H1 (cell line): ENCODE data around the gene LOXL1. TPM values are rescaled to one million over a fixed set of nuclear protein-coding genes. Genes with fewer than 3 reads are reported as not detected.

ENCODE experiments used
- CTCF ChIA-PET: fragments of 300-600 bp; sonication (Branson Sonifier 250); formaldehyde crosslinking; loops from one replicate; lab custom pipeline; 2021; ENCODE audit not compliant: partially characterized antibody; lab: Charles Lee
- POLR2A ChIA-PET: fragments of 300-600 bp; sonication (Branson Sonifier 250); formaldehyde crosslinking; loops from one replicate; lab custom pipeline; 2021; ENCODE audit warnings: inconsistent platforms; ENCODE audit not compliant: partially characterized antibody; lab: Charles Lee
- DNase-seq, 2 experiments: peaks; one replicate each; pipeline versions ENCODE4 v3.0.0 to v3.0.0-alpha.2; 2010 to 2022; ENCODE audit warnings: low spot score in 2 of 2, low read depth in 1 of 2, mixed read lengths in 1 of 2
- FAIRE-seq: peaks from 2 replicates; lab custom pipeline; 2011; peaks lifted over from hg19 to GRCh38; lab: Jason Lieb, UNC
- H2AFZ ChIP-seq: 2 replicates; pipeline ENCODE4 v1.8.1; 2012; ENCODE audit warnings: low read length, inconsistent platforms
- H2AK5ac ChIP-seq: 2 replicates; pipeline ENCODE4 v1.6.1; 2013; ENCODE audit warnings: low read depth, low read length
- H2BK120ac ChIP-seq: replicated peaks from 2 replicates; pipeline ENCODE3; 2013; ENCODE audit warnings: low read depth, low read length, inconsistent platforms
- H2BK12ac ChIP-seq: 2 replicates; pipeline ENCODE4 v1.6.1; 2013; ENCODE audit warnings: low read depth, low read length
- H2BK15ac ChIP-seq: 2 replicates; pipeline ENCODE4 v1.6.1; 2013; ENCODE audit warnings: low read length
- H2BK20ac ChIP-seq: 2 replicates; pipeline ENCODE4 v1.6.1; 2013; ENCODE audit warnings: low read length
- H2BK5ac ChIP-seq: 2 replicates; pipeline ENCODE4 v1.6.1; 2013; ENCODE audit warnings: low read depth, low read length
- H3K14ac ChIP-seq: 2 replicates; pipeline ENCODE4 v1.6.1; 2013; ENCODE audit warnings: inconsistent platforms; ENCODE audit not compliant: insufficient read length
- H3K18ac ChIP-seq: 2 replicates; pipeline ENCODE4 v1.6.1; 2013; ENCODE audit warnings: low read length; ENCODE audit errors: extremely low read depth
- H3K23ac ChIP-seq: 2 replicates; pipeline ENCODE4 v1.6.1; 2013; ENCODE audit warnings: inconsistent platforms; ENCODE audit not compliant: insufficient read length
- H3K23me2 ChIP-seq: 2 replicates; pipeline ENCODE4 v1.6.1; 2013; ENCODE audit warnings: low read depth, low read length
- H3K27ac ChIP-seq: 2 replicates; pipeline ENCODE4 v1.6.1; 2011; ENCODE audit warnings: low read depth, low read length, inconsistent platforms
- H3K27me3 ChIP-seq, 4 experiments: replicated peaks in 1 of 4; 1 replicate in 1 of 4; 2 replicates in 3 of 4; pipeline versions ENCODE4 v1.6.1 to v1.8.1; 2011 to 2013; ENCODE audit warnings: low read length in 3 of 4, mild to moderate bottlenecking in 3 of 4, inconsistent platforms in 2 of 4, mixed read lengths in 2 of 4, moderate library complexity in 1 of 4; ENCODE audit not compliant: control insufficient read depth in 3 of 4, insufficient read depth in 3 of 4; ENCODE audit errors: extremely low read depth in 1 of 4
- H3K36me3 ChIP-seq, 4 experiments: 2 replicates each; pipeline versions ENCODE4 v1.6.1 to v1.8.1; 2011 to 2013; ENCODE audit warnings: mild to moderate bottlenecking in 4 of 4, low read length in 3 of 4, moderate library complexity in 2 of 4, control low read depth in 1 of 4, inconsistent platforms in 1 of 4; ENCODE audit not compliant: insufficient read depth in 4 of 4, control insufficient read depth in 2 of 4
- H3K4ac ChIP-seq: replicated peaks from 2 replicates; pipeline ENCODE3; 2013; ENCODE audit warnings: low read length, low read depth, mixed read lengths, inconsistent platforms; ENCODE audit not compliant: insufficient read length
- H3K4me1 ChIP-seq, 4 experiments: replicated peaks in 1 of 4; 1 replicate in 1 of 4; 2 replicates in 3 of 4; pipeline versions ENCODE4 v1.6.1 to v1.8.1; 2011 to 2013; ENCODE audit warnings: low read length in 3 of 4, inconsistent platforms in 2 of 4, mixed read lengths in 1 of 4; ENCODE audit not compliant: insufficient read depth in 4 of 4, control insufficient read depth in 3 of 4
- H3K4me2 ChIP-seq, 2 experiments: 2 replicates each; pipeline versions ENCODE4 v1.6.1 to v1.8.1; 2011 to 2013; ENCODE audit warnings: low read depth in 2 of 2, low read length in 2 of 2, control low read depth in 1 of 2, inconsistent platforms in 1 of 2, mild to moderate bottlenecking in 1 of 2; ENCODE audit not compliant: insufficient read depth in 1 of 2
- H3K4me3 ChIP-seq, 4 experiments: fragments of 200-600, 300-600 bp in 1 of 4; sonication (generic), shearing (Covaris generic), sonication (Bioruptor Twin) in 1 of 4; 2 replicates each; pipeline versions ENCODE4 v1.5.1 to v1.8.1; 2011 to 2016; ENCODE audit warnings: low read length in 4 of 4, low read depth in 3 of 4, control low read depth in 2 of 4, inconsistent platforms in 2 of 4, mild to moderate bottlenecking in 2 of 4, mixed read lengths in 1 of 4, moderate library complexity in 1 of 4; ENCODE audit not compliant: insufficient read depth in 2 of 4; ENCODE audit errors: extremely low read depth in 1 of 4
- H3K56ac ChIP-seq: replicated peaks from 2 replicates; pipeline ENCODE3; 2013; ENCODE audit warnings: low read depth, mild to moderate bottlenecking, mixed read lengths, low read length, inconsistent platforms; ENCODE audit not compliant: insufficient read length
- H3K79me1 ChIP-seq: 2 replicates; pipeline ENCODE4 v1.6.1; 2013; ENCODE audit warnings: low read depth, low read length, control low read depth
- H3K79me2 ChIP-seq, 2 experiments: 2 replicates each; pipeline versions ENCODE4 v1.6.1 to v1.8.1; 2012 to 2013; ENCODE audit warnings: low read length in 2 of 2, mild to moderate bottlenecking in 2 of 2, inconsistent platforms in 1 of 2; ENCODE audit not compliant: insufficient read depth in 2 of 2, control insufficient read depth in 1 of 2
- H3K9ac ChIP-seq, 4 experiments: replicated peaks in 1 of 4; 1 replicate in 1 of 4; 2 replicates in 3 of 4; pipeline versions ENCODE4 v1.6.1 to v1.8.1; 2011 to 2013; ENCODE audit warnings: low read depth in 3 of 4, low read length in 3 of 4, control low read depth in 2 of 4, mild to moderate bottlenecking in 2 of 4, moderate library complexity in 2 of 4, inconsistent platforms in 1 of 4; ENCODE audit errors: extremely low read depth in 1 of 4
- H3K9me3 ChIP-seq, 2 experiments: 2 replicates each; pipeline versions ENCODE4 v1.6.1 to v1.8.1; 2012 to 2013; ENCODE audit warnings: mild to moderate bottlenecking in 2 of 2, moderate library complexity in 2 of 2, control low read depth in 1 of 2, inconsistent platforms in 1 of 2, low read depth in 1 of 2, low read length in 1 of 2, mixed read lengths in 1 of 2; ENCODE audit not compliant: insufficient read depth in 2 of 2
- H4K20me1 ChIP-seq, 2 experiments: replicated peaks in 1 of 2; 2 replicates each; pipeline versions ENCODE3 to v1.8.1; 2011 to 2013; ENCODE audit warnings: inconsistent platforms in 2 of 2, low read length in 2 of 2, mild to moderate bottlenecking in 1 of 2; ENCODE audit not compliant: insufficient read depth in 2 of 2, control insufficient read depth in 1 of 2
- H4K5ac ChIP-seq: 2 replicates; pipeline ENCODE4 v1.6.1; 2013; ENCODE audit warnings: low read length, low read depth, mixed read lengths, inconsistent platforms; ENCODE audit not compliant: insufficient read length
- H4K8ac ChIP-seq: 2 replicates; pipeline ENCODE4 v1.8.0; 2013; ENCODE audit warnings: mild to moderate bottlenecking, moderate library complexity, low read length, inconsistent platforms; ENCODE audit not compliant: insufficient read depth; ENCODE audit errors: extremely low read depth
- H4K91ac ChIP-seq: replicated peaks from 2 replicates; pipeline ENCODE3; 2013; ENCODE audit warnings: low read length, mixed read lengths, inconsistent platforms; ENCODE audit not compliant: insufficient read length
- BCL11A ChIP-seq, 2 experiments: IDR thresholded peaks; one replicate each; pipeline ENCODE4 v1.6.1; 2011; ENCODE audit warnings: low read depth in 2 of 2, low read length in 2 of 2, mild to moderate bottlenecking in 2 of 2
- CREB1 ChIP-seq: IDR thresholded peaks from 2 replicates; pipeline ENCODE4 v1.6.1; 2012; ENCODE audit warnings: inconsistent platforms
- EGR1 ChIP-seq: IDR thresholded peaks from 2 replicates; pipeline ENCODE4 v1.6.1; 2011; ENCODE audit warnings: low read depth, low read length, borderline replicate concordance
- GABPA ChIP-seq: IDR thresholded peaks from 2 replicates; pipeline ENCODE4 v1.6.1; 2011; ENCODE audit warnings: mild to moderate bottlenecking, low read length, moderate library complexity, borderline replicate concordance; ENCODE audit not compliant: insufficient read depth
- JUND ChIP-seq: IDR thresholded peaks from 2 replicates; pipeline ENCODE4 v1.6.1; 2011; ENCODE audit warnings: mild to moderate bottlenecking, improper control_type of control experiment, low read length
- RAD21 ChIP-seq, 2 experiments: IDR thresholded peaks in 1 of 2; conservative IDR thresholded peaks in 1 of 2; 2 replicates each; pipeline ENCODE4 v1.6.1; 2011; ENCODE audit warnings: low read depth in 2 of 2, low read length in 2 of 2, improper control_type of control experiment in 1 of 2, inconsistent platforms in 1 of 2, mild to moderate bottlenecking in 1 of 2, moderate library complexity in 1 of 2
- SAP30 ChIP-seq: fragments of 300-600 bp; sonication (generic); IDR thresholded peaks from 2 replicates; pipeline ENCODE4 v1.7.1; 2012; ENCODE audit warnings: low read length, moderate library complexity, mild to moderate bottlenecking, inconsistent platforms; ENCODE audit not compliant: insufficient read depth, insufficient replicate concordance
- TCF12 ChIP-seq: IDR thresholded peaks from 2 replicates; pipeline ENCODE4 v1.6.1; 2011; ENCODE audit warnings: low read depth, mild to moderate bottlenecking, low read length
- YY1 ChIP-seq: IDR thresholded peaks from 2 replicates; pipeline ENCODE4 v1.6.1; 2011; ENCODE audit warnings: low read depth, mild to moderate bottlenecking, low read length
- WGBS, 2 experiments: shearing (Covaris generic) in 1 of 2; methylation state at CpG; one replicate each; pipeline versions ENCODE4 v1.1.6 to v1.1.7; 2013 to 2015; ENCODE audit warnings: low lambda C conversion rate in 2 of 2, mixed read lengths in 2 of 2, inconsistent platforms in 1 of 2, low coverage in 1 of 2, missing lambda C conversion rate in 1 of 2; ENCODE audit not compliant: insufficient replicate concordance in 2 of 2, insufficient coverage in 1 of 2, insufficient read length in 1 of 2; ENCODE audit errors: extremely low coverage in 1 of 2, missing lambda C conversion rate in 1 of 2; 5-methylcytosine and 5-hydroxymethylcytosine counted together
- polyA plus RNA-seq, 7 experiments: library from polyadenylated mRNA; depleted of rRNA in 3 of 7; stranded (reverse) in 5 of 7; unstranded in 2 of 7; fragments of >200 nt in 5 of 7; fragments of 200-250 nt in 2 of 7; gene quantifications; 1 replicate in 5 of 7; 2 replicates in 1 of 7; 4 replicates in 1 of 7; pipeline versions ENCODE4 v1.2.1 to v1.2.3, GENCODE V29; 2011 to 2013; ENCODE audit warnings: missing spikeins in 2 of 7, mixed read lengths in 2 of 7
- total RNA-seq: library from RNA; stranded (reverse); fragmentation: NEBNext Ultra II Directional; extraction: Animal tissue kit (Norgen Biotek cat#: 25700); gene quantifications from 2 replicates; pipeline ENCODE4 v1.2.1, GENCODE V29; 2021

The LOXL1 gene
- total and polyA plus RNA-seq, 2 of the 8 experiments (the other 6 are each of a cell fraction or from before 2014, with no cell fraction given): 8.1 to 14.4 TPM

GRCh38 chr15:73897441-73898261, 28.6 kb upstream of the LOXL1 start:
- peak; percentile 44 to 85 for DNase-seq
- Histone ChIP-seq H3K56ac (no peak overlapping the region), H3K9me3 (no peaks in the 10 kb centered on the region), H3K4me3 (no peak overlapping the region), H3K79me2 (no peaks in the 10 kb centered on the region), H3K18ac (no peak overlapping the region), H2AK5ac (0 out of 2 replicates have a peak overlapping the region, but pooled peaks have one; percentile 57), H3K27me3 (no peaks in the 10 kb centered on the region), H4K5ac (peak overlapping the region; percentile 26), H3K4me1 (peaks cover 0 to 3% (median 1%) of the 10 kb centered on the region in 4 experiments; a peak in 3 of 7 replicates), H3K14ac (no peak overlapping the region), H3K9ac (no peak overlapping the region), H2BK120ac (no peak overlapping the region), H3K23me2 (no peaks in the 10 kb centered on the region; the same call in 1 of the 2 replicates), H3K27ac (no peak overlapping the region), H3K36me3 (no peaks in the 10 kb centered on the region), H3K79me1 (no peaks in the 10 kb centered on the region; the same call in 1 of the 2 replicates), H2BK15ac (peak overlapping the region; percentile 99; the same call in 1 of the 2 replicates), H3K4me2 (no peak overlapping the region), H4K91ac (no peak overlapping the region), H3K4ac (no peak overlapping the region), H2BK12ac (peak overlapping the region; percentile 84; the same call in 1 of the 2 replicates), H2BK5ac (no peak overlapping the region; the same call in 1 of the 2 replicates), H2BK20ac (no peak overlapping the region), H3K23ac (no peak overlapping the region), H4K20me1 (no peaks in the 10 kb centered on the region), H2AFZ (no peak overlapping the region), H4K8ac (no peak overlapping the region)
- POLR2A ChIA-PET: no interaction called here
- FAIRE-seq: peak; percentile 63
- CTCF ChIA-PET: interaction anchor here (0.6 to 9.8 kb wide), 46 partner anchors 8 to 485 kb away, joined by 3 to 167 read pairs (median 4); partner anchors contain the start of genes LOXL1 and TBC1D21
- 80% methylated on average over 15 of the region's 15 CpGs; no CpG with 5 or more reads in 1 of the 2 experiments for WGBS, 2 experiments
- TF ChIP-seq RAD21 (IDR thresholded peaks at IDR 0.05 in 1 of 2, conservative IDR thresholded peaks at IDR 0.05 in 1 of 2; ENCODE audit: low read depth in 2 of 2, low read length in 2 of 2) (peak; percentile 88 to 90), JUND (peak; percentile 45; the same call in 1 of the 2 replicates), GABPA (peak; percentile 80; the same call in 1 of the 2 replicates), CREB1 (peak; percentile 55; the same call in 1 of the 2 replicates), TCF12 (0 out of 2 replicates have a peak, but pooled peaks have one; percentile 35), BCL11A (IDR thresholded peaks at IDR 0.05; ENCODE audit: low read depth in 2 of 2, low read length in 2 of 2) (no peak), EGR1 (peak; percentile 48; the same call in 1 of the 2 replicates), SAP30 (no peak), YY1 (peak; percentile 44; the same call in 1 of the 2 replicates)
